GM23248 (cell line): ENCODE measurements around the gene HEXIM1.

Source experiments
- EZH2 ChIP-seq: fragments of 200-600 bp; sonication (generic); IDR thresholded peaks from 2 replicates; pipeline ENCODE4 v1.6.1; 2018; ENCODE audit warnings: antibody characterized with exemption, mild to moderate bottlenecking; ENCODE audit not compliant: insufficient read depth, poor library complexity, severe bottlenecking
- EZH2phosphoT487 ChIP-seq: fragments of 200-600 bp; sonication (generic); IDR thresholded peaks from 2 replicates; pipeline ENCODE4 v1.6.1; 2018; ENCODE audit warnings: antibody characterized with exemption, moderate library complexity, mild to moderate bottlenecking, low read depth; ENCODE audit not compliant: insufficient read depth

DNA sequence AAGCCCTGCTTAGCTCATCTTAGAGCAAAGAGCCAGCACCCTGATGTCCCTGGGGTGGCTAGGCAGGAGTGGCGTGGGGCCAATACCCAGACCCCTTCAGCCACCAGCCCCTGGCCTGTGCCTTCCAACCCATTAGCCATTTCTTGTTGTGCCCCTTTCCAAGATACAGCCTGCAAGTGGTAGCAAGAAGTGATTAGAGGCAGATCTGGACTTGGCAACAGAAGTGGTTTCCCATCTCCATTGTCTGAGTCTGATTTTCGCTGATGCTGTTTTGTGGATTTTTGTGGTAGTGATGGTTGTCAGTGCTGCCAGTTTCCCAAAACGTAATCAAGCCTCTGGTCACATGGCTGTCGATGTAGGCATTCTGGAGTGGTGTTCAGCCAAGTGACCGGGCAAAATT lies 41.7 kb upstream of the HEXIM1 start:
- TF ChIP-seq EZH2phosphoT487: no peak
- TF ChIP-seq EZH2: no peak
